HepG2 (cell line): ENCODE results near the gene CGA.

Source experiments
- CENPBD1 ChIP-seq: sonication (generic); formaldehyde crosslinking; IDR thresholded peaks from 2 replicates; pipeline ENCODE4 v1.8.0; 2022; ENCODE audit warnings: missing genetic modification reagents, low read depth, mild to moderate bottlenecking, borderline replicate concordance
- CHD2 ChIP-seq: IDR thresholded peaks from 2 replicates; pipeline ENCODE4 v1.6.1; 2011; ENCODE audit warnings: low read depth, low read length, improper control_type of control experiment
- JDP2 ChIP-seq: sonication (generic); formaldehyde crosslinking; IDR thresholded peaks from 2 replicates; pipeline ENCODE4 v1.8.1; 2022; ENCODE audit warnings: missing genetic modification reagents, borderline replicate concordance
- TF ChIP-seq, protein P1 (sequence below): sonication (generic); formaldehyde crosslinking; IDR thresholded peaks from 2 replicates; pipeline ENCODE4 v1.9.0; 2021; ENCODE audit warnings: missing genetic modification reagents, borderline replicate concordance

GRCh38 chr6:87136963-87137362 is 42.1 kb upstream of the CGA start:
- TF ChIP-seq, protein P1, sequence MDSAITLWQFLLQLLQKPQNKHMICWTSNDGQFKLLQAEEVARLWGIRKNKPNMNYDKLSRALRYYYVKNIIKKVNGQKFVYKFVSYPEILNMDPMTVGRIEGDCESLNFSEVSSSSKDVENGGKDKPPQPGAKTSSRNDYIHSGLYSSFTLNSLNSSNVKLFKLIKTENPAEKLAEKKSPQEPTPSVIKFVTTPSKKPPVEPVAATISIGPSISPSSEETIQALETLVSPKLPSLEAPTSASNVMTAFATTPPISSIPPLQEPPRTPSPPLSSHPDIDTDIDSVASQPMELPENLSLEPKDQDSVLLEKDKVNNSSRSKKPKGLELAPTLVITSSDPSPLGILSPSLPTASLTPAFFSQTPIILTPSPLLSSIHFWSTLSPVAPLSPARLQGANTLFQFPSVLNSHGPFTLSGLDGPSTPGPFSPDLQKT (CRISPR knock-in tag) = no peak
- TF ChIP-seq CENPBD1 (no peak), CHD2 (no peak), JDP2 (CRISPR knock-in tag) (no peak)
